Chondrocyte (in vitro differentiated cells): Measurements from ENCODE around the gene SYT7. TPM values are rescaled to one million over a fixed set of nuclear protein-coding genes. Genes with fewer than 3 reads are reported as not detected.

Source experiments
- DNase-seq: peaks from one replicate; pipeline ENCODE4 v3.0.0; 2021; ENCODE audit warnings: mixed read lengths, low spot score
- H3K27ac Mint-ChIP-seq: one replicate; pipeline ENCODE4 v1.8.0; 2021; ENCODE audit warnings: mild to moderate bottlenecking, moderate library complexity, mixed read lengths; ENCODE audit not compliant: unreplicated experiment
- H3K27me3 Mint-ChIP-seq: 2 replicates; pipeline ENCODE4 v1.8.0; 2021; ENCODE audit warnings: low read depth, mixed read lengths
- H3K36me3 Mint-ChIP-seq: 2 replicates; pipeline ENCODE4 v1.8.0; 2021; ENCODE audit warnings: low read depth, mixed read lengths
- H3K4me1 Mint-ChIP-seq: 2 replicates; pipeline ENCODE4 v1.8.0; 2021; ENCODE audit warnings: low read depth, mild to moderate bottlenecking, mixed read lengths
- H3K4me3 Mint-ChIP-seq: one replicate; pipeline ENCODE4 v1.8.0; 2021; ENCODE audit warnings: mild to moderate bottlenecking, moderate library complexity, mixed read lengths; ENCODE audit not compliant: unreplicated experiment
- H3K9me3 Mint-ChIP-seq: 2 replicates; pipeline ENCODE4 v1.8.0; 2021; ENCODE audit warnings: low read depth, mixed read lengths
- CTCF ChIP-seq: fragments of 200-600 bp; sonication (generic); IDR thresholded peaks from 2 replicates; pipeline ENCODE4 v1.5.0; 2021; ENCODE audit warnings: antibody characterized with exemption, mild to moderate bottlenecking, moderate library complexity
- total RNA-seq: library from RNA; stranded (reverse); gene quantifications from 3 replicates; pipeline ENCODE4 v1.2.1, GENCODE V29; 2021

Gene SYT7
- total RNA-seq, 1 donor from 2014 or later = 1.5 TPM

DNA sequence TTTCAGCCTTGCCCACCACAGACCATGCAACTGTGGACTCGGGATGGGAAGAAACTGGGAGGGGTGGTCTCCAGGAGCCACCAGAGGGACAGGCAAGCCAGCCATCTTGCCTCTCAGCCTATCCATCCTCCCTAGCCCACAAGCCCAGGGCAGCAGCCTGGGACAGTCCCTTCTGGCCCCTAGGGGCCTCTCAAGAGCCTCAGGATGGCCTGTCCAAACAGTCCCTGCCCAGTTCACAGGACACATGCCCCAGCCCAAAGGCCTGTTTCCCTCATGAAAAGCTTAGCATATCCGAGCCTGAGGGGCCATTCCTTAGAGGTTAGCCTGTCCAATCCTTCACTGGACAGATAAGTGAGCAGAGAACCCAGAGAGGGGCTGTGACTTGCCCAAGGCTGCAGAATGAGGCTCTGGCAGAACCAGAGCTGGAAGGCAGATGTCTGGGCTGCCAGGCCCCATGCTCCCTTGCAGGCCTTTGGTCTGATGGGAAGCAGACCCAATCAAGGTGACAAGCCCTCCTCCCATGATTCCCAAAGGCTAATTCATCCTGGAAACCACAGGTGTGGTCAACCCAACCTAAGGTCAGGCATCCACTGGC, 44.1 kb downstream of the SYT7 start:
- H3K4me1 Mint-ChIP-seq = peaks cover 9% of the 10 kb centered on the region
- H3K36me3 Mint-ChIP-seq = no peaks in the 10 kb centered on the region
- peaks cover 46% of the 10 kb centered on the region for H3K27me3 Mint-ChIP-seq
- H3K4me3 Mint-ChIP-seq = no peak overlapping the region
- no peaks in the 10 kb centered on the region for H3K9me3 Mint-ChIP-seq
- TF ChIP-seq CTCF = no peak
- DNase-seq = no peak
- no peak overlapping the region for H3K27ac Mint-ChIP-seq

- TF ChIP-seq CTCF = no peak
- no peaks in the 10 kb centered on the region for H3K36me3 Mint-ChIP-seq
- H3K27ac Mint-ChIP-seq = no peak overlapping the region
- peak; percentile 90 for DNase-seq
- H3K4me1 Mint-ChIP-seq = peaks cover 4% of the 10 kb centered on the region
- H3K9me3 Mint-ChIP-seq = no peaks in the 10 kb centered on the region
- peaks cover 43% of the 10 kb centered on the region for H3K27me3 Mint-ChIP-seq
- H3K4me3 Mint-ChIP-seq = no peak overlapping the region
Observed at GRCh38 chr11:61535998-61536675, 44.7 kb downstream of the SYT7 start.

GRCh38 chr11:61534933-61535839, 45.7 kb downstream of the SYT7 start:
- H3K9me3 Mint-ChIP-seq = no peaks in the 10 kb centered on the region
- no peak for DNase-seq
- no peak overlapping the region for H3K27ac Mint-ChIP-seq
- no peak overlapping the region for H3K4me3 Mint-ChIP-seq
- peaks cover 4% of the 10 kb centered on the region for H3K4me1 Mint-ChIP-seq
- no peaks in the 10 kb centered on the region for H3K36me3 Mint-ChIP-seq
- H3K27me3 Mint-ChIP-seq = peaks cover 42% of the 10 kb centered on the region
- TF ChIP-seq CTCF = no peak

GRCh38 chr11:61534025-61534932, 46.6 kb downstream of the SYT7 start:
- Mint-ChIP-seq H3K4me3 (no peak overlapping the region), H3K27ac (no peak overlapping the region), H3K27me3 (peaks cover 41% of the 10 kb centered on the region), H3K9me3 (no peaks in the 10 kb centered on the region), H3K36me3 (no peaks in the 10 kb centered on the region), H3K4me1 (no peaks in the 10 kb centered on the region)
- no peak for TF ChIP-seq CTCF
- DNase-seq = no peak
